NCI-H446 treated with DMSO at 0.1 percent for 48 hours (cell line): Measurements from ENCODE around the gene NDUFS4.
"Not testable (repeated sequence)": the region's sequence is repeated elsewhere in the genome, so short reads cannot be mapped to it uniquely, and the experiment has no call there.

Experiments used
- DNase-seq: peaks from one replicate; lab custom pipeline; 2025; lab: John Stamatoyannopoulos, UW

NDUFS4 gene

GRCh38 chr5:53665313-53665712 is 104.9 kb downstream of the NDUFS4 start:
- not testable (repeated sequence) for DNase-seq

GRCh38 chr5:53667621-53668020 is 107.2 kb downstream of the NDUFS4 start:
- no peak for DNase-seq

DNA sequence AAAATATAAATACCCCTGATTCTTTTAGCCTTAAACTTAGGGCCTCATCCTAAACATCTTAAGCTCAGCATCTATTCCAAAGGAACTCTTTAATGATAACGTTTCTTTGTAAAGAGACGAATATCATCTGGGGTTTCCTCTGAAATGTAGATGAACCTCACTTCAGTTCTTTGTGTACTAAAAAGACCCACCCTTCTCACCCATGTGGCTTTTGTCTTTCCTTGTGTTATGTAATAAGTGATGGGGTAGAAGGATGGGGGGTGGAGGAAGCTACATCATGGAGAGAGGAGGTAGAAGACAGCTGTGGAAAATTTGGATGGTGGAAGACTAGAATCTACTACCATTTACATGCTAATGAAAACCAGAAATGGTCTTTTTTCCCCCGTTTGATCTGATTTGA is 111.0 kb downstream of the NDUFS4 start:
- DNase-seq, result no peak

GRCh38 chr5:53674121-53674520 is 113.7 kb downstream of the NDUFS4 start:
- no peak for DNase-seq

DNA sequence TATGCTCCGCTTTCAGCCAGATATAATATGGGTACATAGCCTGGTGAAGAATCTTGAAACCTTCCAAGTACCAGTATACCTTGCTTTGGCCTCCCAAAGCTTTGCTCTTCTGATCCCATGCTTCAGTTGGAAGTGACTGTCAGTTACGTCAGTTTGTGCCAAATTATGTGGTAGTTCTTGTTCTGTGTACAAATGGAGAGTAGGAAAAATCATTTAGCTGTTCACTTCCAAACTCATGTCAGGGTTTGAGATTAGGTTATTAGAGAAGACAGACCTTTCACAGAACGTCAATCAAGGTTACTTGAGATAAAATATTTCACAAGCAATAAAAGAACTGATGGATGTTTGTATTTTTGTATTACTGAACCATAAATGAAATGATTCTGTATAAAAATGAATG is 117.2 kb downstream of the NDUFS4 start:
- DNase-seq, result no peak

DNA sequence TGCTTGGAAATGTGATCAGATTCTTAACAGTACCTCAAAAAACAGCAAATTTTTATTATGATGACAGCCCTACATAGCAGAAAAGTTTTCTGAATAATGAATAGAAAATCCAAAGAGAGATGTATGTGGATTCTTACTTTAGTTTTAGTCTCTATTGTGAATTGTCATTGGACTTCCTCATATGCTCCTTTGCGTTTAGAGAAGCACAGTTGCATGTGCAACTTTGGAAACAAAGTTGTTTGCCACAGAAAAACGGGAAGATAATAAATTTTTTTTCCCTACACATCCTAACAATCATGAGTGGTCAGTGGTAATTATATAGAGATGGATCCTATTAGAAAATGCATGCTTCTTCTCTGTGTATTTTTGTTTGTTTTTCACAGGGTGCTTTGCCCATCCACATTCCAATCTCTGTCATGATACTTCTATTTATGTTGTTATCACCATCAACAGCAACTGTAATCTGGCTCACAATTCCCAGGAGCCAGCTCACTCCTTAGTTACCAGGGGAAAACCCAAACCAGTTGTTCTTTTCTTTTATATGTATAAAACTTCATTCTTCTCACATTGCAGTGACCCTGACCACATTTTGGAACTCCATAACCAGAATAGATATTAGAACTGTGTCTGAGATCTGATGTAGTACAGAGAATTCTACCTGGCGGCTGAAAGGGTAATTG is 118.7 kb downstream of the NDUFS4 start:
- no peak for DNase-seq

DNA sequence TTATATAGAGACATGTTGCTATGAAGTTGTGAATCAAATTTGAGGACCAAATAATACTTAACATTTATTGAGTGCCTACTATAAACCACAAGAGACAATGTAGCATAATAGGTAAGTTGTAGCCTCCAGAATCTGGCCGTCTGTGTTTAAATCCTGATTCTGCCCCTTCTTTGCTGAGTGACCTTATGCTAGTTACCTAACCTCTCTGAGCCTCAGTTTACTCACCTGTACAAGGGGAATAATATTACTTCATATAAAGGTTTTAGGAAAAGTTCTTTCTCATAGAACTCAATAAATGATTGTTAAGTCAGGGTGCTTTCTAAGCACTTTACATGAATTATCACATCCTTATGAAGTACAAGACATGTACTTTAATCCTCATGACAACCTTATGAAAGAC is 120.6 kb downstream of the NDUFS4 start:
- DNase-seq, result no peak

DNA sequence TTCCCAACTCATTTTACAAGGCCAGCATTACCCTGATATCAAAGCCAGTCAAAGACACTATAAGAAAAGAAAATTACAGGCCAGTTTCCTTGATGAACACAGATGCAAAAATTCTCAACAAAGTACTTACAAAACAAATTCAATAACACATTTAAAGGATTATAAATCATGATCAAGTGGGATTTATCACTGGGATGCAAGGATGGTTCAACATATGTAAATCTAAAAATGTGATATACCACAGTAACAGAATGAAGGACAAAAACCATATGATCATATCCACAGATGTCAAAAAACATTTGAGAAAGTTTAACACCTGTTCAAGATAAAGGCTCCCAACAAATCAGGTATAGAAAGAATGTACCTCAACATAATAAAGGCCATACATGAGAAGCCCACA is 130.6 kb downstream of the NDUFS4 start:
- DNase-seq, result no peak

DNA sequence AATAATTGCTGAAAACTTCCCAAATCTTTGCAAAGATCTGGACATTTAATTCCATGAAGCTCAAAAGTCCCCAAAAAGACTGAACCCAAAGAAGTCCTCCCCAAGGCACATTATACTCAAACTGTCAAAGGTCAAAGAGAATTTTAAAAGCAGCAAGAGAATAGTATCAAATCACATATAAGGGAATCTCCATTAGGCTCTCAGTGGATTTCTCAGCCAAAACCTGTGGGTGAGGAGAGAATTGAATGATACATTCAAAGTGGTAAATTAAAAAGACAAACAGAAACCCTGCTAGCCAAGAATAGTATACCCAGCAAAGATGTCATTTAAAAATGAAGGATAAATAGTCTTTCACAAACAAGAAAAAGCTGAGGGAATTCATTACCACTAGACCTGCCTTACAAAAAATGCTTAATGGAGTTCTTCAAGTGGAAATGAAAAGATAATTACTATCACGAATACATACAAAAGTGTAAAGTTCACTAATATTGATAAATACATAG is 134.1 kb downstream of the NDUFS4 start:
- DNase-seq, result no peak

GRCh38 chr5:53710405-53710804 is 150.0 kb downstream of the NDUFS4 start:
- not testable (repeated sequence) for DNase-seq

DNA sequence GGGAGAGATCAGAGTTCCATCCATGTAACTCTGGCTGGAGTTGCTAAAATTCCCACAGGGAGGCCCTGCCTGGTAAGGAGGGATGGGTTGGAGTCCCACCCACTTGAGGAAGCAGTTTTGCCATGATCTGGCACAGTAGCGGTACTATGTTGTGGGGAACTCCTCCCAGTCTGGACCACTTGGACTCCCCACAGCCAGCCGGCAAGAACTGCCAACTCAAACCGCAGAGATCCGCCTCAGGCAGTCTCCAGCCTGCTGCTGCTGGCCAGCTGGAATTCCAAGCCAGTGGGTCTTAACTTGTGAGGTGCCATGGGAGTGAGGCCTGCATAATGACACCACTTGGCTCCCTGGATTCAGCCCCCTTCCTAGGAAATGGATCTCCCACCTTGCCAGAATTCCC is 151.9 kb downstream of the NDUFS4 start:
- no peak for DNase-seq

DNA sequence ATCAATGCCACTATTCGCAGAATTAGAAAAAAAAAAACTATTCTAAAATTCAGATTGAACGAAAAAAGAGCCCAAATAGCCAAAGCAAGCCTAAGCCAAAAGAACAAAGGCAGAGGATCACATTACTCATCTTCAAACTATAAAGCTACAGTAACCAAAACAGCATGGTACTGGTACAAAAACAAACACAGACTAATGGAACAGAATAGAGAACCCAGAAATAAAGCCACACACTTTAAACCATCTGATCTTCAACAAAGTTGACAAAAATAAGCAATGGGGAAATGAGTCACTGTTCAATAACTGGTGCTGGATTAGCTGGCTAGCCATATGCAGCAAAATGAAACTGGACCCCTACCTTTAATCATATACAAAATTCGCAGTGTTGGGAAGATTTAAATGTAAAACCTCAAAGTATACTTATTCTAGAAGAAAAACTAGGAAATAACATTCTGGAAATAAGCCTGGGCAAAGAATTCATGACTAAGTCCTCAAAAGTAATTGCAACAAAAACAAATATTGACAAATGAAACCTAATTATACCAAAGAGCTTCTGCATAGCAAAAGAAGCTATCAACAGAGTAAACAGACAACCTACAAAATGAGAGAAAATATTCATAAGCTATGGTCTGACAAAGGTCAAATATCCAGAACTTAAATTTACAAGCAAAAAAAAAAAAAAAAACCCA is 153.7 kb downstream of the NDUFS4 start:
- DNase-seq, result no peak

DNA sequence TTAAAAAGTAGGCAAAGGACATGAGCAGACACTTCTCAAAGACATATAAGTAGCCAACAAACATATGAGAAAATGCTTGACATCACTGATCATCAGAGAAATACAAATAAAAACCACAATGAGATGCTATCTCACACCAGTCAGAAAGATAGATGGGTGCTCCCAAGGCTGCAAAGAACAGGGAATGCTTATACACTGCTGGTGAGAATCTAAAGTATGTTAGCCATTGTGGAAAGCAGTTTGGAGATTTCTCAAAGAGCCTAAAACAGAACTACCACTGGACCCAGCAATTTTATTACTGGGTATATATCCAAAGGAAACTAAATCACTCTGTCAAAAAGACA is 154.2 kb downstream of the NDUFS4 start:
- no peak for DNase-seq

DNA sequence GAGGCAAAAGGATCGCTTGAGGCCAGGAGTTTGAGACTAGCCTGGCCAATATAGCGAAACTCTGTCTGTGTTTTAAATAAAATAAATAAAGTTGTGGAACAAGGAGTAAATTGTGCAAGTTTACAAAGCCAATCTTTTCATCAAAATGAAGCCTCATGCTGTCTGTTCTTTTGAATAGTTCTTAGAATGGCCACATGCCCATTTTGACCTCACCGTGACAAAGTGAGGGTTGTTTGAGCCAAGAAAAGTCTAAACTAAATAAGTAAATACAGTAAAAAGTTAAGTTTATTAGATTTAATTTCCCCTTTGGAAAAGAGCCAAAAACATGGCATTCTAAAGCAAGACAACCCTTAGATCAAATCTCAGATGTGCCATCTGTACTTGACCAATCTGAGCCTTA is 165.7 kb downstream of the NDUFS4 start:
- DNase-seq, result no peak

DNA sequence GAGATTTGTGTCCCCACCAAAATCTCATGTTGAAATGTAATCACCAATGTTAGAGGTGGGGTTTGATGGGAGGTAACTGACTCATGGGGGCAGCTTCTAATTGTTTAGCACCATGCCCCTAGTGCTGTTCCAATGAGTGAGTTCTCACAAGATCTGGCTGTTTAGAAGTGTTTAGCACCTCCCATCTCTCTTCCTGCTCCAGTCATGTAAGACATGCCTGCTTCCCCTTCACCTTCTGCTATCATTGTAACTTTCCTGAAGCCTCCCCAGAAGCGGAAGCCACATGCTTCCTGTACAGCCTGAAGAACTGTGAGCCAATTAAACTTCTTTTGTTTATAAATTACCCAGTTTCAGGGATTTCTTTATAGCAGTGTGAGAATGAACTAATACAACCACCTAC is 170.5 kb downstream of the NDUFS4 start:
- no peak for DNase-seq
